Caco-2 (cell line): ENCODE measurements around the gene MAPK4. TPM values are rescaled to one million over a fixed set of nuclear protein-coding genes. Genes with fewer than 3 reads are reported as not detected.
"Not testable (repeated sequence)": the region's sequence is repeated elsewhere in the genome, so short reads cannot be mapped to it uniquely, and the experiment has no call there.

ENCODE experiments used
- BruUV-seq: library from RNA; stranded (reverse); fragments of 400-500 nt; replicated peaks from 2 replicates; lab custom pipeline; 2021; lab: Mats Ljungman, UMichigan
- CTCF ChIA-PET: fragments of 300-600 bp; sonication (Branson Sonifier 250); formaldehyde crosslinking; loops from one replicate; lab custom pipeline; 2022; ENCODE audit warnings: antibody characterized with exemption; lab: Charles Lee
- POLR2A ChIA-PET: fragments of 300-600 bp; sonication (Branson Sonifier 250); formaldehyde crosslinking; loops from one replicate; lab custom pipeline; 2022; ENCODE audit warnings: antibody characterized with exemption; lab: Charles Lee
- DNase-seq, 2 experiments: peaks; one replicate each; pipeline versions ENCODE4 v3.0.0 to v3.0.0-alpha.2; 2020 to 2022
- H3K27me3 ChIP-seq: replicated peaks from 2 replicates; pipeline ENCODE4 v1.6.0; 2011; ENCODE audit warnings: low read length; ENCODE audit not compliant: control insufficient read depth, insufficient read depth
- H3K36me3 ChIP-seq: 2 replicates; pipeline ENCODE4 v1.5.1; 2011; ENCODE audit warnings: low read length; ENCODE audit not compliant: control insufficient read depth, insufficient read depth
- H3K4me1 ChIP-seq: fragments of 250-450 bp; sonication (Bioruptor Pico); 2 replicates; pipeline ENCODE4 v1.5.1; 2020; ENCODE audit warnings: mild to moderate bottlenecking
- H3K4me3 ChIP-seq: 2 replicates; pipeline ENCODE4 v1.5.1; 2011; ENCODE audit warnings: low read depth, mild to moderate bottlenecking, control low read depth, low read length
- H3K9me3 ChIP-seq: fragments of 250-450 bp; sonication (Bioruptor Pico); 2 replicates; pipeline ENCODE4 v1.5.1; 2020; ENCODE audit warnings: mild to moderate bottlenecking, moderate library complexity
- H3K27ac Mint-ChIP-seq: one replicate; pipeline ENCODE4 v1.8.0; 2022; ENCODE audit warnings: mixed read lengths; ENCODE audit not compliant: unreplicated experiment
- H3K27me3 Mint-ChIP-seq: one replicate; pipeline ENCODE4 v1.8.0; 2022; ENCODE audit warnings: mixed read lengths; ENCODE audit not compliant: insufficient read depth, unreplicated experiment
- H3K36me3 Mint-ChIP-seq: one replicate; pipeline ENCODE4 v1.8.0; 2022; ENCODE audit warnings: mild to moderate bottlenecking, mixed read lengths; ENCODE audit not compliant: insufficient read depth, unreplicated experiment
- H3K4me1 Mint-ChIP-seq: one replicate; pipeline ENCODE4 v1.8.0; 2022; ENCODE audit warnings: low read depth, mixed read lengths; ENCODE audit not compliant: unreplicated experiment
- H3K4me3 Mint-ChIP-seq: one replicate; pipeline ENCODE4 v1.8.0; 2022; ENCODE audit warnings: mild to moderate bottlenecking, moderate library complexity, mixed read lengths; ENCODE audit not compliant: unreplicated experiment
- H3K9me3 Mint-ChIP-seq: one replicate; pipeline ENCODE4 v1.8.0; 2022; ENCODE audit warnings: mixed read lengths; ENCODE audit not compliant: unreplicated experiment
- intact Hi-C: fragments of 100-400 bp; cut with micrococcal nuclease; formaldehyde crosslinking; loops from one replicate; pipeline ENCODE4 v1.10.0; 2022; ENCODE audit not compliant: unreplicated experiment
- total RNA-seq: library from RNA; stranded (reverse); gene quantifications from 2 replicates; pipeline ENCODE4 v1.2.3, GENCODE V29; 2022
- TF ChIP-seq, protein P1 (sequence below), 2 experiments: fragments of 200-600 bp in 1 of 2; IDR thresholded peaks; 1 replicate in 1 of 2; 2 replicates in 1 of 2; pipeline versions ENCODE4 v1.5.1 to v1.8.0; 2011 to 2022; ENCODE audit warnings: antibody characterized with exemption in 1 of 2, control low read depth in 1 of 2, inconsistent platforms in 1 of 2, low read depth in 1 of 2, low read length in 1 of 2, mild to moderate bottlenecking in 1 of 2, moderate library complexity in 1 of 2; ENCODE audit not compliant: insufficient read depth in 1 of 2, severe bottlenecking in 1 of 2, unreplicated experiment in 1 of 2

MAPK4 gene
- total RNA-seq, 1 experiment from 2014 or later: 0.88 TPM

DNA sequence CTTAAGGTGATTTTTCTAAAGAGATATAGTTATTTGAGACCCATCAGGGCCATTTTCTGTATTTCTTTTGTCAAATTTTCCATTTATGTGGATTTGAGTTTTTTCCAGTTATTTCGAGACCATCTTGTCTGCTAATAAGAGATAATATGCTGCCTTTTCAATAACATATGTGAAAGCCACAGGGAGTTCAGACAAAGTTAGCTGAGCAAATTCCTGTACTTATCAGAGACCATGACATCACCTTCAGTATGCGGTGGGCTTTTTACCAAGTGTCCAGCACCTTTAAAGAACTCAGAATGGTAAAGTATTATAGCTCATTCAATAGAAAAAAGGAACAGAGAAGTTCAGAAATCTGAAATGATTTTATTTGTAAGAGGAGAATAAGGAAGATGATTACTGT is 11.7 kb downstream of the MAPK4 start:
- ChIA-PET POLR2A (no interaction called here), CTCF (no interaction called here)
- no peak overlapping the region for H3K4me3 Mint-ChIP-seq
- peaks cover 4% of the 10 kb centered on the region for H3K27me3 Mint-ChIP-seq
- H3K36me3 Mint-ChIP-seq: no peaks in the 10 kb centered on the region
- H3K4me1 ChIP-seq: no peaks in the 10 kb centered on the region
- no peaks in the 10 kb centered on the region for H3K9me3 ChIP-seq
- no peaks in the 10 kb centered on the region for H3K36me3 ChIP-seq
- no peak overlapping the region for H3K4me3 ChIP-seq
- intact Hi-C loops: no loop called here
- H3K27me3 ChIP-seq: no peaks in the 10 kb centered on the region
- H3K4me1 Mint-ChIP-seq: no peaks in the 10 kb centered on the region
- H3K9me3 Mint-ChIP-seq: no peaks in the 10 kb centered on the region
- no peak for DNase-seq
- no peak overlapping the region for H3K27ac Mint-ChIP-seq
- BruUV-seq: no TSS peak
- TF ChIP-seq, protein P1, sequence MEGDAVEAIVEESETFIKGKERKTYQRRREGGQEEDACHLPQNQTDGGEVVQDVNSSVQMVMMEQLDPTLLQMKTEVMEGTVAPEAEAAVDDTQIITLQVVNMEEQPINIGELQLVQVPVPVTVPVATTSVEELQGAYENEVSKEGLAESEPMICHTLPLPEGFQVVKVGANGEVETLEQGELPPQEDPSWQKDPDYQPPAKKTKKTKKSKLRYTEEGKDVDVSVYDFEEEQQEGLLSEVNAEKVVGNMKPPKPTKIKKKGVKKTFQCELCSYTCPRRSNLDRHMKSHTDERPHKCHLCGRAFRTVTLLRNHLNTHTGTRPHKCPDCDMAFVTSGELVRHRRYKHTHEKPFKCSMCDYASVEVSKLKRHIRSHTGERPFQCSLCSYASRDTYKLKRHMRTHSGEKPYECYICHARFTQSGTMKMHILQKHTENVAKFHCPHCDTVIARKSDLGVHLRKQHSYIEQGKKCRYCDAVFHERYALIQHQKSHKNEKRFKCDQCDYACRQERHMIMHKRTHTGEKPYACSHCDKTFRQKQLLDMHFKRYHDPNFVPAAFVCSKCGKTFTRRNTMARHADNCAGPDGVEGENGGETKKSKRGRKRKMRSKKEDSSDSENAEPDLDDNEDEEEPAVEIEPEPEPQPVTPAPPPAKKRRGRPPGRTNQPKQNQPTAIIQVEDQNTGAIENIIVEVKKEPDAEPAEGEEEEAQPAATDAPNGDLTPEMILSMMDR (IDR thresholded peaks at IDR 0.05; ENCODE audit: insufficient read depth in 1 of 2, low read depth in 1 of 2, low read length in 1 of 2, severe bottlenecking in 1 of 2, unreplicated experiment in 1 of 2): no peak

DNA sequence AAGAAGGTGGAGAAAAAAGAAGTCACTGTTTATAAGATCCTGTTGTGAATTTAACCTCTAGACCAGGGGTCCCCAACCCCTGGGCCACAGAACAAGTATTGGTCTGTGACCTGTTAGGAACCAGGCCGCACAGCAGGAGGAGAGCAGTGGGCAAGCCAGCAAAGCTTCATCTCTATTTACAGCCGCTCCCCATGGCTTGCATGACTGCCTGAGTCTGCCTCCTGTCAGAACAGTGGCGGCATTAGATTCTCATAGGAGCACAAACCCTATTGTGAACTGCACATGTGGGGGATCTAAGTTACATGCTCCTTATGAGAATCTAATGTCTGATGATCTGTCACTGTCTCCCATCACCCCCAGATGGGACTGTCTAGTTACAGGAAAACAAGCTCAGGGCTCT is 13.3 kb downstream of the MAPK4 start:
- H3K27ac Mint-ChIP-seq, H3K36me3 Mint-ChIP-seq, DNase-seq, H3K4me1 Mint-ChIP-seq, H3K27me3 Mint-ChIP-seq, intact Hi-C loops, H3K36me3 ChIP-seq, H3K4me3 Mint-ChIP-seq, BruUV-seq, H3K4me3 ChIP-seq, H3K9me3 ChIP-seq, H3K27me3 ChIP-seq, POLR2A ChIA-PET, CTCF ChIA-PET, H3K9me3 Mint-ChIP-seq, H3K4me1 ChIP-seq: not testable (repeated sequence)

DNA sequence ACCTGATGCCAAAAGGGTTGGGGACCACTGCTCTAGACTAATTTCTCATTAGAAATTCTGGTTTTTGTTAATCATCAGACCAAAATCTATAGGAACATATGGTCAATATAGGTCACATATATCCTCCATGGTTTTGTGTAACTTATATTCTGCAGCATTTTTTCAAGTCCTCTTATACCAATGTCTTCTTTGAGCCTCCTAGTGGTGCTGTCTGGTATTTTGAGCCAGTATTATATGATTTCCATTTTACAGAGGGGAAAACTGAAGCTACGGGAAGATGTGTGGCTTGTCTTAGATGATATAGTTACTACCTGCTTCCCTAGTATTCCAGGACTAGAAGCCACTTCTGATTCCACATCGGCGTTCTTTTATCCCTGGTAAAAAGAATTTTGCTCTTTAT is 13.8 kb downstream of the MAPK4 start:
- TF ChIP-seq, protein P1 (IDR thresholded peaks at IDR 0.05; ENCODE audit: insufficient read depth in 1 of 2, low read depth in 1 of 2, low read length in 1 of 2, severe bottlenecking in 1 of 2, unreplicated experiment in 1 of 2): no peak
- H3K4me1 Mint-ChIP-seq: peaks cover 3% of the 10 kb centered on the region
- Histone ChIP-seq H3K36me3 (no peaks in the 10 kb centered on the region), H3K9me3 (no peaks in the 10 kb centered on the region), H3K4me1 (no peaks in the 10 kb centered on the region), H3K4me3 (no peak overlapping the region), H3K27me3 (no peaks in the 10 kb centered on the region)
- no peak overlapping the region for H3K27ac Mint-ChIP-seq
- no TSS peak for BruUV-seq
- H3K27me3 Mint-ChIP-seq: peaks cover 4% of the 10 kb centered on the region
- intact Hi-C loops: no loop called here
- H3K36me3 Mint-ChIP-seq: no peaks in the 10 kb centered on the region
- CTCF ChIA-PET: no interaction called here
- no peak overlapping the region for H3K4me3 Mint-ChIP-seq
- peaks cover 4% of the 10 kb centered on the region for H3K9me3 Mint-ChIP-seq
- POLR2A ChIA-PET: no interaction called here
- DNase-seq: no peak

DNA sequence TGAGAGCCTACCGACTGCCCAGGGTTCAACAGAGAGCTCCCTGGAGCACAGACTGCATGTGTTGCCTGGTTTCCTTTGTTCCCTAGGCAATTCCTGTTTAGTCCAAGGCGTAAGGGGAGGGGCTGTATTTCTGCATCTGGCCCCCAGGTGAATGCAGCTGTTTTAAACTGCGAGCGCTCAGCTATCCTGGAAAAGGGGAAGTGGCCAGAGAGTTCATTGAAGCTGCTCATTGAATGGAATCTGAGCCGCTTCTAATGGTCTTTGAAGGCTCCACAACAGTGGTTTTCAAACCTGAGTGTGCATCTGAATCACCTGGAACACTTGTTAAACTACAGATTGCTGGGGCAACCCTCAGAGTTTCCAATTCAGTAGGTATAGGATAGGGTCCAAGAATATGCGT is 18.1 kb downstream of the MAPK4 start:
- ChIA-PET POLR2A (no interaction called here), CTCF (no interaction called here)

More for the DNA sequence above, 18.1 kb downstream of the MAPK4 start:
- H3K9me3 ChIP-seq: no peaks in the 10 kb centered on the region
- no peak for DNase-seq
- no peaks in the 10 kb centered on the region for H3K27me3 ChIP-seq
- H3K4me3 ChIP-seq: no peak overlapping the region
- peaks cover 8% of the 10 kb centered on the region for H3K4me1 Mint-ChIP-seq
- H3K27me3 Mint-ChIP-seq: no peaks in the 10 kb centered on the region
- H3K4me3 Mint-ChIP-seq: no peak overlapping the region
- TF ChIP-seq, protein P1 (IDR thresholded peaks at IDR 0.05; ENCODE audit: insufficient read depth in 1 of 2, low read depth in 1 of 2, low read length in 1 of 2, severe bottlenecking in 1 of 2, unreplicated experiment in 1 of 2): no peak
- H3K36me3 Mint-ChIP-seq: no peaks in the 10 kb centered on the region
- no TSS peak for BruUV-seq
- no peaks in the 10 kb centered on the region for H3K36me3 ChIP-seq
- intact Hi-C loops: no loop called here
- H3K9me3 Mint-ChIP-seq: peaks cover 8% of the 10 kb centered on the region
- no peaks in the 10 kb centered on the region for H3K4me1 ChIP-seq
- no peak overlapping the region for H3K27ac Mint-ChIP-seq
